ENCODE measurements around the gene C9orf72. TPM values are rescaled to one million over a fixed set of nuclear protein-coding genes. Genes with fewer than 3 reads are reported as not detected.

C9orf72 gene
- total and polyA plus RNA-seq, 12 donors = 4.9 to 22.0 (median 15.8) TPM

- ATAC-seq (no peak), DNase-seq (no peak)
- intact Hi-C loops (cut with DNase I) = loop anchor here in 1 of 10 donors (5.0 kb wide), 1 partner anchor 52 kb away; no protein-coding TSS in a partner anchor
- Histone ChIP-seq H3K4me1 (peaks cover 0 to 13% (median 0%) of the 10 kb centered on the region in 9 donors), H3K27ac (peak overlapping the region in 1 of 10 donors; percentile 77), H3K27me3 (peaks cover 0 to 13% (median 0%) of the 10 kb centered on the region in 7 donors), H3K4me3 (no peak overlapping the region), H3K36me3 (no peaks in the 10 kb centered on the region), H3K9me3 (no peaks in the 10 kb centered on the region)
- no peak for TF ChIP-seq CTCF (IDR thresholded peaks at IDR 0.05)
These were observed 17.4 kb upstream of the C9orf72 start for GRCh38 chr9:27590651-27591050.

- Histone ChIP-seq H3K27me3 (peaks cover 0 to 19% (median 0%) of the 10 kb centered on the region in 7 donors), H3K4me3 (no peak overlapping the region), H3K9me3 (no peaks in the 10 kb centered on the region), H3K4me1 (peaks cover 0 to 13% (median 0%) of the 10 kb centered on the region in 9 donors), H3K36me3 (no peaks in the 10 kb centered on the region), H3K27ac (peak overlapping the region in 1 of 10 donors; percentile 77)
- TF ChIP-seq CTCF (IDR thresholded peaks at IDR 0.05) = no peak
- no peak for DNase-seq
- intact Hi-C loops (cut with DNase I) = no loop called here
- ATAC-seq = no peak
- WGBS, 2 donors = 81 to 85% methylated on average over 2 of the region's 2 CpGs
These were observed 16.2 kb upstream of the C9orf72 start for GRCh38 chr9:27589462-27589861.

GRCh38 chr9:27586304-27586703 is 13.0 kb upstream of the C9orf72 start:
- no peaks in the 10 kb centered on the region for H3K9me3 ChIP-seq
- peak overlapping the region in 1 of 10 donors; percentile 8 for H3K4me3 ChIP-seq
- TF ChIP-seq CTCF (IDR thresholded peaks at IDR 0.05) = no peak
- intact Hi-C loops (cut with DNase I) = no loop called here
- WGBS, 2 donors = 74 to 81% methylated on average over 3 of the region's 3 CpGs
- peak overlapping the region in 1 of 10 donors; percentile 76 for H3K27ac ChIP-seq
- H3K36me3 ChIP-seq = no peaks in the 10 kb centered on the region
- DNase-seq (no peak), ATAC-seq (no peak)
- peaks cover 0 to 19% (median 3%) of the 10 kb centered on the region in 7 donors for H3K27me3 ChIP-seq
- peaks cover 0 to 22% (median 0%) of the 10 kb centered on the region in 9 donors for H3K4me1 ChIP-seq

GRCh38 chr9:27584931-27585330 is 11.7 kb upstream of the C9orf72 start:
- peak overlapping the region in 1 of 10 donors; percentile 76 for H3K27ac ChIP-seq
- DNase-seq (no peak), ATAC-seq (no peak)
- no peak overlapping the region for H3K4me3 ChIP-seq
- H3K4me1 ChIP-seq = peaks cover 0 to 17% (median 0%) of the 10 kb centered on the region in 9 donors
- H3K9me3 ChIP-seq = no peaks in the 10 kb centered on the region
- intact Hi-C loops (cut with DNase I) = no loop called here
- H3K27me3 ChIP-seq = peaks cover 0 to 19% (median 3%) of the 10 kb centered on the region in 7 donors
- TF ChIP-seq CTCF (IDR thresholded peaks at IDR 0.05) = no peak
- H3K36me3 ChIP-seq = no peaks in the 10 kb centered on the region
